HG03060 (cell line): ENCODE results near the gene ARHGAP15.

Source experiments
- ATAC-seq: cut with Tn5 transposase; IDR thresholded peaks from one replicate; pipeline ENCODE4 v1.9.1; 2021; ENCODE audit warnings: low read depth, moderate number of reproducible peaks; ENCODE audit not compliant: unreplicated experiment

Gene ARHGAP15

DNA sequence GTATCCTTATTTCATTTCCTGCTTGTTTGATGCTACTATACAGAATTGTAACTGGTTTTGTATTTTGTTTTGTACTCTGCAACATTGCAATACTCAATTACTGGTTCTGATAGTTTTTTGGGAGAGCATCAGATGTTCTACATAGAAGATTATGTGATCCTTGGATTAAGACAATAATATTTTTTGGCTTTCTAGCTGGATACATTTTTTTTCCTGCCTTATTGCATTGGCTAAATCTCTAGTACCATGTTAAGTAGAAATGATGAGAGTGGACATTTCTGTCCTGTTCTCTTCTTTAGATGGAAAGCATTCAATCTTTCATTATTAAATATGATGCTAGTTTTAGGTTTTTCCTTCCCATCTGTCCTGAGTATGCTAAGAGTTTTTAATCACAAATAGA is 523.5 kb downstream of the ARHGAP15 start:
- ATAC-seq: no peak

DNA sequence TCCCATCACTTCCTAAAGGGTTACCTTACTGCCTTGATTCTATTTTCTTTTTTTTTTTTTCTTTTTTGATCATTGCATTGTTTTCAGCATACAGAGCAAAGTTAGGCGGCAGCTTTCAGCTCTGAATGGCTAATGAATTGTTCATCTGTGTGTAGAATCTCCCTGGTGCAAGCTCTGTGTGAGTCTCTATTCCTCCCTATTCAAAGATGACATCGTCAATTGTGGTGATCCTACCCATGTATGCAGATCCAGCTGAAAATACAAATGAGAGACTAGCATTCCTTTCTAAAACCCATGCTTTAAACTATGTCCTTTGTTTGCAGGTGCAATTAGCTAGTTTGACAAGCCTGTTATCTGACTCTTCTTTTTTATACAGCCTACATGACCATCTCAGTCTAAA is 539.0 kb downstream of the ARHGAP15 start:
- no peak for ATAC-seq

GRCh38 chr2:143674051-143674450 is 544.8 kb downstream of the ARHGAP15 start:
- ATAC-seq: no peak

DNA sequence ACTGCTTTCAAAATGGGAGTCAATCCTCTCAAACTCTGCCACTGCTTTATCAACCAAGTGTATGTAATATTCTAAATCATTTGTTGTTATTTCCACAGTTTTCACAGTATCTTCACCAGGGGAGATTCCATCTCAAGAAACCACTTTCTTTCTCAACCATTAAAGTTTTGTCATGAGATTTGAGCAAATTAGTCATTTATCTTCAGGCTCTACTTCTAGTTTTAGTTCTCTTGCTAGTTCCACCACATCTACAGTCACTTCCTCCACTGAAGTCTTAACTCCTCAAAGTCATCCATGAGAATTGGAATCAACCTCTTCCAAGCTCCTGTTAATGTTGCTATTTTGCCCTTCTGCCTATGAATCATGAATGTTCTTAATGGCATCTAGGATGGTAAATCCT is 545.8 kb downstream of the ARHGAP15 start:
- ATAC-seq: no peak

DNA sequence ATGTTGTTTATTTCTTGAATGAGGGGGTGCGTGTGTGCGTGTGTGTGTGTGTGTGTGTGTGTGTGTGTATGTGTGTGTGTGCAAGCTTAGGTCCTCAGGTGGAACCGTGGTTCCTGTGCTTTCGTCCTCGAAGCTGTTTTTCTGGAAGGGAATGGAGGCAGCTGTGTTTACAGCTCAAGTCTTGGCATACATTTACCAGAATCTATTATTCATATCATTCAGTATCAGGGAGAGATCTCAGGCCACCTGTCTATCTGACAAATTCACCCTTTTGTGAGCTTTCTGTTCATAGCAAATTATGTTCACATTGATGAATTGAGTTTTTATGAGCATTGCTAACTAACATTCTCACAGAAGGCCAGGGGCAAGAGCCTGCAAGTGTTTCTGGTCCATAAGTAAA is 550.4 kb downstream of the ARHGAP15 start:
- no peak for ATAC-seq

GRCh38 chr2:143680885-143681405 is 551.7 kb downstream of the ARHGAP15 start:
- ATAC-seq: no peak

- no peak for ATAC-seq
Observed at GRCh38 chr2:143682436-143683055, 553.3 kb downstream of the ARHGAP15 start.

DNA sequence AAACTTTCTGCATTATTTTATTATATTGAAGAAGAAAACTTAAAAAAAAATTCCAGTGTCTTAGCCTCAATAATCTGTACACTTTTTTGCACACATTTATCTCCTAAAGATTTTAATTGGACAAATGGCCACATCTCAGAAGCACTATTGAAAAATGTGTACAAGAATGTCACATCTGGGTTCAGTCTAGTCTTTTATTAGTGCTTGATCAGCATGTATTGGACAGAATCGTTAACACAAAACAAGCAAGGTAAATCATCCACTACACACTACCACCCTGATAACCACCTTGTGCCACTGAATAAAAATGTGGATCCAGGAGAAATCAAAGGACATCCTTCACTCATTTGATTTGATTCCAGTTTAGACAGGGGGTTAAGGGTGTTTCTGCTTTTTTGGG is 554.8 kb downstream of the ARHGAP15 start:
- ATAC-seq: no peak

- no peak for ATAC-seq
Observed at GRCh38 chr2:143684551-143685320, 555.5 kb downstream of the ARHGAP15 start.

GRCh38 chr2:143685421-143686078 is 556.3 kb downstream of the ARHGAP15 start:
- no peak for ATAC-seq

DNA sequence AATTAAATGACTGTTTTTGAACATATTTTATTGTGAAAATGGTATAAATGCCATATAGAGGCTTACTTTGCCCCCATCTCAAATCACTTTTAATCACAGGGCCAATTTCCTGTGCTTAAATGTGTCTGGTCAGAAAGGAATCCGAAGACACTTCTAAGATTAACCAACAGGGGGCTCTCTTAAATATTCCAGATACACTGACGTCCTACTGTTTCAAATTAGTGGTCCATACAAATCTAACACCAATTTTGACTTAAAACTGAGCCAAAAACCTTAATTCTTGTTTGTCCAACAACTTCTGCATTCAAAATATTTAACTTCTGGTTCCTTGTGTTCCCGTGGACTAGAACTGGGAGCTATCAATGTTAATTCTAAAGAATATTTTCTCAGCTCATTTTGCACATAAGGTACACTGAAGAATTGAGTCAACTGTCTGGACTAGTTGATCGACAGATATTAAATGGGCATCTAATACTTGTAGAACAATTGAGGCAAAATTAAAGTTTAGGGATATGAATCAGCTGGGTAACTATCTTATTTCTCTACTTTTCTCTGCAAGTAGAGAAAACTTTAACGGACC is 557.5 kb downstream of the ARHGAP15 start:
- no peak for ATAC-seq

GRCh38 chr2:143688248-143688647 is 559.0 kb downstream of the ARHGAP15 start:
- ATAC-seq: no peak

- ATAC-seq: no peak
Observed at GRCh38 chr2:143688815-143689214, 559.6 kb downstream of the ARHGAP15 start.

GRCh38 chr2:143689541-143689940 is 560.3 kb downstream of the ARHGAP15 start:
- ATAC-seq: no peak

- ATAC-seq: no peak
Observed at GRCh38 chr2:143690235-143690634, 561.0 kb downstream of the ARHGAP15 start.

GRCh38 chr2:143691121-143691520 is 561.9 kb downstream of the ARHGAP15 start:
- ATAC-seq: no peak

GRCh38 chr2:143692162-143692561 is 562.9 kb downstream of the ARHGAP15 start:
- no peak for ATAC-seq

GRCh38 chr2:143692967-143693366 is 563.7 kb downstream of the ARHGAP15 start:
- no peak for ATAC-seq

GRCh38 chr2:143694335-143694734 is 565.1 kb downstream of the ARHGAP15 start:
- no peak for ATAC-seq

DNA sequence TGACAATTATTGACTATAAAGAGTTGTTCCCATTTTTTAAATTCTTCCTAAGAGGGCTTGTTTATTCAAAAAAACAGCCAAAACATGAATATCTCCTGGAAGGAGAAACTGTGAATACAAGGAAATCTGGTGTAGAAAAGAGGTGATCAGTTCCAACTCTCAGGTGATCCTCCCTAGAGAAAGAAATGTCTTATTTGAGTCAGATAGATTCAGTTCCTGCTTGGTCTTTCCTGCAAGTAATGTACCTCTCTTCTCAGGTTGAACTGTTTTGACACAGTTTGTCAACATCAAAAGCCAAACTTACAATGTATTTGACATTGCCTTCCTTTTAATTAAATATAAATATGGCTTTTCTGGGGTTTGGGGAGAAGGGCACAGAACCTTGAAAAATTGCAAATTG is 567.4 kb downstream of the ARHGAP15 start:
- peak; percentile 72 for ATAC-seq

GRCh38 chr2:143697744-143698143 is 568.5 kb downstream of the ARHGAP15 start:
- no peak for ATAC-seq
